GM18505 (cell line): Measurements from ENCODE around the gene NFAT5.

Experiments used
- ATAC-seq: cut with Tn5 transposase; IDR thresholded peaks from one replicate; pipeline ENCODE4 v1.9.1; 2021; ENCODE audit not compliant: unreplicated experiment
- POLR2A ChIP-seq: IDR thresholded peaks from 4 replicates; pipeline ENCODE4 v1.6.1; 2011; ENCODE audit warnings: borderline replicate concordance; ENCODE audit not compliant: insufficient read depth, insufficient read length; ENCODE audit errors: extremely low read depth

NFAT5 gene

GRCh38 chr16:69644790-69645189 is 79.0 kb downstream of the NFAT5 start:
- no peak for TF ChIP-seq POLR2A
- no peak for ATAC-seq

DNA sequence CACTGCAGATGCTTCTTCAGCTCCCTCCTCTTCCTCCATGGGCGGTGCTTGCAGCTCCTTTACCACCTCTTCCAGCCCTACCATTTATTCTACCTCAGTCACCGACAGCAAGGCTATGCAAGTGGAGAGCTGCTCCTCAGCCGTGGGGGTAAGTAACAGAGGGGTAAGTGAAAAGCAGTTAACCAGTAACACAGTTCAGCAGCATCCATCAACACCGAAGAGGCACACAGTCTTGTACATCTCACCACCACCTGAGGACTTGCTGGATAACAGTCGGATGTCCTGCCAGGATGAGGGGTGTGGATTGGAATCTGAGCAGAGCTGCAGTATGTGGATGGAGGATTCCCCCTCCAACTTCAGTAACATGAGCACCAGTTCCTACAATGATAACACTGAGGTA is 81.3 kb downstream of the NFAT5 start:
- no peak for TF ChIP-seq POLR2A
- ATAC-seq = no peak

GRCh38 chr16:69651217-69651616 is 85.5 kb downstream of the NFAT5 start:
- TF ChIP-seq POLR2A = no peak
- no peak for ATAC-seq

- no peak for TF ChIP-seq POLR2A
- ATAC-seq = no peak
Measured at GRCh38 chr16:69654280-69654931, 88.6 kb downstream of the NFAT5 start.

DNA sequence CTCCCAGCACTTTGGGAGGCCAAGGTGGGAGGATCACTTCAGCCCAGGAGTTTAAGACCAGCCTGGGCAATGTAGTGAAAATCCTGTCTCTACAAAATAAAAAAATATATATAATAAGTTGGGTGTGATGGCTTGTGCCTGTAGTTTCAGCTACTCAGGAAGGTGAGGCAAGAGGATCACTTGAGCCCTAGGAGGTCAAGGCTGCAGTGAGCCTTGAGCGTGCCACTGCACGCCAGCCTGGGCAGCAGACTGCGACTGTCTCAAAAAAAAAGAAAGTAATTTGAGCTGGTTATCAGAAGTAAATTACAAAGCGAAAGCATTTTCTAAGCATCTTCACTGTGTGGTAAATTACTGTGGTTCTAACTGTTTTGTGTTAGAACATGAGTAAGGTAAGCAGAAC is 94.4 kb downstream of the NFAT5 start:
- TF ChIP-seq POLR2A = no peak
- ATAC-seq = no peak

DNA sequence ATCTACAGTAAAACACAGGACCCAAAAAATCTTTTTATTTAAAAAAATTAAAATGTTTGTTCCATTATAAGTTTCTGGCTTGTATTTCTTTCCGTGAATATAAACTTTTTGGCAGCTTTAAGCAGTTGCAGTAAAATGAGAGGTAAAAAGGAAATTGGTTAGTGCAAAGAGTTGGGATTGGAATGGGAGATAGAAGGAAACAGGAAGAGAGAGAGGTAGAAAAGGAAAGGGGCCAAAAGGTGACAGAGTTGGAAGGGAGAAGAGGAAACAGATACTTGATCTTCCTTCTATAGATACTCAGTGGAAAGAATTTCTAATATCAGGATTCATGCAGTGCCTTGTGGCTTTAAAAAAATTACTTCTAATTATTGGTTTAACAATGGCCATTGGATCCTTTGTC is 97.1 kb downstream of the NFAT5 start:
- no peak for TF ChIP-seq POLR2A
- ATAC-seq = no peak

DNA sequence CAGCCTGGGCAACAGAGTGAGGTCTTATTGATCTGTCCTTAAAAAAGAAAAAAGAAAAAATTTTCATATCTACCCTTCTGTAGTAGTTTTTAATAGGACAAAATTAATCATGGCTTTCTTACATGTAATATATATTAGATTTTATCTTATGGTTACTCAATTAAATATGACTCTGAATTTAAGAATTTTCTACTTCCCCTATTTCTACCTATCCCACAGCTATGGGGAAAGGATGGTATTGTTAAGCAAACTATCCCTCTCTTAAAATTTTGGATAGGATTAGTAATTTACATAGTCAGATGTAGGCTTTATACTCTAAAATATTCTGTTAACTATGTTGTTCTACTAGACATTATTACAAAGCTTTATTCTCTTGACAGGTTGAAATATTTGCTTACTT is 98.1 kb downstream of the NFAT5 start:
- no peak for TF ChIP-seq POLR2A
- ATAC-seq = no peak

- TF ChIP-seq POLR2A = no peak
- ATAC-seq = no peak
Measured at GRCh38 chr16:69669577-69669976, 103.8 kb downstream of the NFAT5 start.

- ATAC-seq = no peak
- TF ChIP-seq POLR2A = no peak
Measured at GRCh38 chr16:69672315-69672997, 106.7 kb downstream of the NFAT5 start.

GRCh38 chr16:69672998-69673713 is 107.4 kb downstream of the NFAT5 start:
- no peak for ATAC-seq
- TF ChIP-seq POLR2A = no peak

- no peak for ATAC-seq
- TF ChIP-seq POLR2A = no peak
Measured at GRCh38 chr16:69680358-69680757, 114.6 kb downstream of the NFAT5 start.

- TF ChIP-seq POLR2A = no peak
- ATAC-seq = no peak
Measured at GRCh38 chr16:69688589-69688988, 122.8 kb downstream of the NFAT5 start.

- no peak for TF ChIP-seq POLR2A
- ATAC-seq = no peak
Measured at GRCh38 chr16:69691980-69692911, 126.5 kb downstream of the NFAT5 start.
